H1 (cell line): ENCODE results near the gene HDAC11. TPM values are rescaled to one million over a fixed set of nuclear protein-coding genes. Genes with fewer than 3 reads are reported as not detected.

Experiments used
- CTCF ChIA-PET: fragments of 300-600 bp; sonication (Branson Sonifier 250); formaldehyde crosslinking; loops from one replicate; lab custom pipeline; 2021; ENCODE audit not compliant: partially characterized antibody; lab: Charles Lee
- POLR2A ChIA-PET: fragments of 300-600 bp; sonication (Branson Sonifier 250); formaldehyde crosslinking; loops from one replicate; lab custom pipeline; 2021; ENCODE audit warnings: inconsistent platforms; ENCODE audit not compliant: partially characterized antibody; lab: Charles Lee
- DNase-seq, 2 experiments: peaks; one replicate each; pipeline versions ENCODE4 v3.0.0 to v3.0.0-alpha.2; 2010 to 2022; ENCODE audit warnings: low spot score in 2 of 2, low read depth in 1 of 2, mixed read lengths in 1 of 2
- FAIRE-seq: peaks from 2 replicates; lab custom pipeline; 2011; peaks lifted over from hg19 to GRCh38; lab: Jason Lieb, UNC
- H2AFZ ChIP-seq: 2 replicates; pipeline ENCODE4 v1.8.1; 2012; ENCODE audit warnings: low read length, inconsistent platforms
- H2AK5ac ChIP-seq: 2 replicates; pipeline ENCODE4 v1.6.1; 2013; ENCODE audit warnings: low read depth, low read length
- H2BK120ac ChIP-seq: replicated peaks from 2 replicates; pipeline ENCODE3; 2013; ENCODE audit warnings: low read depth, low read length, inconsistent platforms
- H2BK12ac ChIP-seq: 2 replicates; pipeline ENCODE4 v1.6.1; 2013; ENCODE audit warnings: low read depth, low read length
- H2BK15ac ChIP-seq: 2 replicates; pipeline ENCODE4 v1.6.1; 2013; ENCODE audit warnings: low read length
- H2BK20ac ChIP-seq: 2 replicates; pipeline ENCODE4 v1.6.1; 2013; ENCODE audit warnings: low read length
- H2BK5ac ChIP-seq: 2 replicates; pipeline ENCODE4 v1.6.1; 2013; ENCODE audit warnings: low read depth, low read length
- H3K14ac ChIP-seq: 2 replicates; pipeline ENCODE4 v1.6.1; 2013; ENCODE audit warnings: inconsistent platforms; ENCODE audit not compliant: insufficient read length
- H3K18ac ChIP-seq: 2 replicates; pipeline ENCODE4 v1.6.1; 2013; ENCODE audit warnings: low read length; ENCODE audit errors: extremely low read depth
- H3K23ac ChIP-seq: 2 replicates; pipeline ENCODE4 v1.6.1; 2013; ENCODE audit warnings: inconsistent platforms; ENCODE audit not compliant: insufficient read length
- H3K23me2 ChIP-seq: 2 replicates; pipeline ENCODE4 v1.6.1; 2013; ENCODE audit warnings: low read depth, low read length
- H3K27ac ChIP-seq: 2 replicates; pipeline ENCODE4 v1.6.1; 2011; ENCODE audit warnings: low read depth, low read length, inconsistent platforms
- H3K27me3 ChIP-seq, 4 experiments: replicated peaks in 1 of 4; 1 replicate in 1 of 4; 2 replicates in 3 of 4; pipeline versions ENCODE4 v1.6.1 to v1.8.1; 2011 to 2013; ENCODE audit warnings: low read length in 3 of 4, mild to moderate bottlenecking in 3 of 4, inconsistent platforms in 2 of 4, mixed read lengths in 2 of 4, moderate library complexity in 1 of 4; ENCODE audit not compliant: control insufficient read depth in 3 of 4, insufficient read depth in 3 of 4; ENCODE audit errors: extremely low read depth in 1 of 4
- H3K36me3 ChIP-seq, 4 experiments: 2 replicates each; pipeline versions ENCODE4 v1.6.1 to v1.8.1; 2011 to 2013; ENCODE audit warnings: mild to moderate bottlenecking in 4 of 4, low read length in 3 of 4, moderate library complexity in 2 of 4, control low read depth in 1 of 4, inconsistent platforms in 1 of 4; ENCODE audit not compliant: insufficient read depth in 4 of 4, control insufficient read depth in 2 of 4
- H3K4ac ChIP-seq: replicated peaks from 2 replicates; pipeline ENCODE3; 2013; ENCODE audit warnings: low read length, low read depth, mixed read lengths, inconsistent platforms; ENCODE audit not compliant: insufficient read length
- H3K4me1 ChIP-seq, 4 experiments: replicated peaks in 1 of 4; 1 replicate in 1 of 4; 2 replicates in 3 of 4; pipeline versions ENCODE4 v1.6.1 to v1.8.1; 2011 to 2013; ENCODE audit warnings: low read length in 3 of 4, inconsistent platforms in 2 of 4, mixed read lengths in 1 of 4; ENCODE audit not compliant: insufficient read depth in 4 of 4, control insufficient read depth in 3 of 4
- H3K4me2 ChIP-seq, 2 experiments: 2 replicates each; pipeline versions ENCODE4 v1.6.1 to v1.8.1; 2011 to 2013; ENCODE audit warnings: low read depth in 2 of 2, low read length in 2 of 2, control low read depth in 1 of 2, inconsistent platforms in 1 of 2, mild to moderate bottlenecking in 1 of 2; ENCODE audit not compliant: insufficient read depth in 1 of 2
- H3K4me3 ChIP-seq, 4 experiments: fragments of 200-600, 300-600 bp in 1 of 4; sonication (generic), shearing (Covaris generic), sonication (Bioruptor Twin) in 1 of 4; 2 replicates each; pipeline versions ENCODE4 v1.5.1 to v1.8.1; 2011 to 2016; ENCODE audit warnings: low read length in 4 of 4, low read depth in 3 of 4, control low read depth in 2 of 4, inconsistent platforms in 2 of 4, mild to moderate bottlenecking in 2 of 4, mixed read lengths in 1 of 4, moderate library complexity in 1 of 4; ENCODE audit not compliant: insufficient read depth in 2 of 4; ENCODE audit errors: extremely low read depth in 1 of 4
- H3K56ac ChIP-seq: replicated peaks from 2 replicates; pipeline ENCODE3; 2013; ENCODE audit warnings: low read depth, mild to moderate bottlenecking, mixed read lengths, low read length, inconsistent platforms; ENCODE audit not compliant: insufficient read length
- H3K79me1 ChIP-seq: 2 replicates; pipeline ENCODE4 v1.6.1; 2013; ENCODE audit warnings: low read depth, low read length, control low read depth
- H3K79me2 ChIP-seq, 2 experiments: 2 replicates each; pipeline versions ENCODE4 v1.6.1 to v1.8.1; 2012 to 2013; ENCODE audit warnings: low read length in 2 of 2, mild to moderate bottlenecking in 2 of 2, inconsistent platforms in 1 of 2; ENCODE audit not compliant: insufficient read depth in 2 of 2, control insufficient read depth in 1 of 2
- H3K9ac ChIP-seq, 4 experiments: replicated peaks in 1 of 4; 1 replicate in 1 of 4; 2 replicates in 3 of 4; pipeline versions ENCODE4 v1.6.1 to v1.8.1; 2011 to 2013; ENCODE audit warnings: low read depth in 3 of 4, low read length in 3 of 4, control low read depth in 2 of 4, mild to moderate bottlenecking in 2 of 4, moderate library complexity in 2 of 4, inconsistent platforms in 1 of 4; ENCODE audit errors: extremely low read depth in 1 of 4
- H3K9me3 ChIP-seq, 2 experiments: 2 replicates each; pipeline versions ENCODE4 v1.6.1 to v1.8.1; 2012 to 2013; ENCODE audit warnings: mild to moderate bottlenecking in 2 of 2, moderate library complexity in 2 of 2, control low read depth in 1 of 2, inconsistent platforms in 1 of 2, low read depth in 1 of 2, low read length in 1 of 2, mixed read lengths in 1 of 2; ENCODE audit not compliant: insufficient read depth in 2 of 2
- H4K20me1 ChIP-seq, 2 experiments: replicated peaks in 1 of 2; 2 replicates each; pipeline versions ENCODE3 to v1.8.1; 2011 to 2013; ENCODE audit warnings: inconsistent platforms in 2 of 2, low read length in 2 of 2, mild to moderate bottlenecking in 1 of 2; ENCODE audit not compliant: insufficient read depth in 2 of 2, control insufficient read depth in 1 of 2
- H4K5ac ChIP-seq: 2 replicates; pipeline ENCODE4 v1.6.1; 2013; ENCODE audit warnings: low read length, low read depth, mixed read lengths, inconsistent platforms; ENCODE audit not compliant: insufficient read length
- H4K8ac ChIP-seq: 2 replicates; pipeline ENCODE4 v1.8.0; 2013; ENCODE audit warnings: mild to moderate bottlenecking, moderate library complexity, low read length, inconsistent platforms; ENCODE audit not compliant: insufficient read depth; ENCODE audit errors: extremely low read depth
- H4K91ac ChIP-seq: replicated peaks from 2 replicates; pipeline ENCODE3; 2013; ENCODE audit warnings: low read length, mixed read lengths, inconsistent platforms; ENCODE audit not compliant: insufficient read length
- CBX5 ChIP-seq: fragments of 300-800, 300-1000 bp; sonication (generic); IDR thresholded peaks from 2 replicates; pipeline ENCODE4 v1.7.1; 2016; ENCODE audit warnings: antibody characterized with exemption, low read length, low read depth
- CHD2 ChIP-seq: IDR thresholded peaks from 2 replicates; pipeline ENCODE4 v1.6.1; 2012; ENCODE audit warnings: low read length, improper control_type of control experiment
- CREB1 ChIP-seq: IDR thresholded peaks from 2 replicates; pipeline ENCODE4 v1.6.1; 2012; ENCODE audit warnings: inconsistent platforms
- EP300 ChIP-seq, 2 experiments: IDR thresholded peaks; 1 replicate in 1 of 2; 2 replicates in 1 of 2; pipeline ENCODE4 v1.6.1; 2011 to 2012; ENCODE audit warnings: low read depth in 2 of 2, low read length in 2 of 2, mild to moderate bottlenecking in 2 of 2, borderline replicate concordance in 1 of 2, inconsistent platforms in 1 of 2, moderate library complexity in 1 of 2
- GTF2F1 ChIP-seq: IDR thresholded peaks from 2 replicates; pipeline ENCODE4 v1.6.1; 2012; ENCODE audit warnings: low read depth, low read length, improper control_type of control experiment, borderline replicate concordance
- KDM5A ChIP-seq: fragments of 200-600 bp; IDR thresholded peaks from 2 replicates; pipeline ENCODE4 v1.7.1; 2012; ENCODE audit warnings: mild to moderate bottlenecking, low read length, inconsistent platforms, mixed read lengths
- MAFK ChIP-seq: IDR thresholded peaks from 2 replicates; pipeline ENCODE4 v1.6.1; 2012; ENCODE audit warnings: low read depth, mild to moderate bottlenecking, improper control_type of control experiment, low read length
- RNF2 ChIP-seq: fragments of 200-900, 300-1000 bp; sonication (generic); IDR thresholded peaks from 2 replicates; pipeline ENCODE4 v1.7.1; 2016; ENCODE audit warnings: borderline replicate concordance, low read depth, mild to moderate bottlenecking, antibody characterized with exemption, low read length; ENCODE audit not compliant: poor library complexity, severe bottlenecking; ENCODE audit errors: missing control alignments
- RXRA ChIP-seq: IDR thresholded peaks from 2 replicates; pipeline ENCODE4 v1.6.1; 2011; ENCODE audit warnings: low read depth, mild to moderate bottlenecking, low read length, moderate library complexity; ENCODE audit not compliant: insufficient read depth
- SIRT6 ChIP-seq: IDR thresholded peaks from one replicate; pipeline ENCODE4 v1.7.1; 2012; ENCODE audit warnings: low read length, inconsistent platforms
- SIX5 ChIP-seq: IDR thresholded peaks from 2 replicates; pipeline ENCODE4 v1.6.1; 2011; ENCODE audit warnings: mild to moderate bottlenecking, low read depth, low read length
- SP2 ChIP-seq: IDR thresholded peaks from 2 replicates; pipeline ENCODE4 v1.6.1; 2012; ENCODE audit warnings: mild to moderate bottlenecking, low read length, inconsistent platforms
- TAF7 ChIP-seq: optimal IDR thresholded peaks from 2 replicates; pipeline ENCODE3; 2011; ENCODE audit warnings: low read depth, mild to moderate bottlenecking, inconsistent platforms, low read length, moderate library complexity, borderline replicate concordance
- WGBS, 2 experiments: shearing (Covaris generic) in 1 of 2; methylation state at CpG; one replicate each; pipeline versions ENCODE4 v1.1.6 to v1.1.7; 2013 to 2015; ENCODE audit warnings: low lambda C conversion rate in 2 of 2, mixed read lengths in 2 of 2, inconsistent platforms in 1 of 2, low coverage in 1 of 2, missing lambda C conversion rate in 1 of 2; ENCODE audit not compliant: insufficient replicate concordance in 2 of 2, insufficient coverage in 1 of 2, insufficient read length in 1 of 2; ENCODE audit errors: extremely low coverage in 1 of 2, missing lambda C conversion rate in 1 of 2; 5-methylcytosine and 5-hydroxymethylcytosine counted together
- polyA plus RNA-seq, 7 experiments: library from polyadenylated mRNA; depleted of rRNA in 3 of 7; stranded (reverse) in 5 of 7; unstranded in 2 of 7; fragments of >200 nt in 5 of 7; fragments of 200-250 nt in 2 of 7; gene quantifications; 1 replicate in 5 of 7; 2 replicates in 1 of 7; 4 replicates in 1 of 7; pipeline versions ENCODE4 v1.2.1 to v1.2.3, GENCODE V29; 2011 to 2013; ENCODE audit warnings: missing spikeins in 2 of 7, mixed read lengths in 2 of 7
- total RNA-seq: library from RNA; stranded (reverse); fragmentation: NEBNext Ultra II Directional; extraction: Animal tissue kit (Norgen Biotek cat#: 25700); gene quantifications from 2 replicates; pipeline ENCODE4 v1.2.1, GENCODE V29; 2021

The HDAC11 gene
- total and polyA plus RNA-seq, 2 of the 8 experiments (the other 6 are each of a cell fraction or from before 2014, with no cell fraction given), result 6.8 to 7.4 TPM

- no peak overlapping the region for H3K27ac ChIP-seq
- FAIRE-seq (no peak), DNase-seq (no peak)
- H4K91ac ChIP-seq, result no peak overlapping the region
- no peak overlapping the region for H2BK12ac ChIP-seq
- no peak overlapping the region for H4K8ac ChIP-seq
- H3K27me3 ChIP-seq, result no peaks in the 10 kb centered on the region
- no peak overlapping the region for H3K4ac ChIP-seq
- H2AFZ ChIP-seq, result no peak overlapping the region
- no peak overlapping the region for H2BK120ac ChIP-seq
- H2BK20ac ChIP-seq, result no peak overlapping the region
- no peaks in the 10 kb centered on the region for H3K23me2 ChIP-seq
- no peak overlapping the region for H2BK5ac ChIP-seq
- no peak overlapping the region for H3K23ac ChIP-seq
- no peak overlapping the region for H3K4me2 ChIP-seq
- no peak overlapping the region for H3K18ac ChIP-seq
- H4K20me1 ChIP-seq, result peaks cover 0 to 3% of the 10 kb centered on the region in 2 experiments
- no peak overlapping the region for H3K9ac ChIP-seq
- ChIA-PET POLR2A (no interaction called here), CTCF (interaction anchor here (15.3 to 26.8 kb wide), 2 partner anchors 28 to 148 kb away, joined by 772 to 856 read pairs; partner anchors contain the start of gene FBLN2)
- H3K56ac ChIP-seq, result no peak overlapping the region
- H4K5ac ChIP-seq, result no peak overlapping the region
- H3K79me2 ChIP-seq, result no peaks in the 10 kb centered on the region
- no peak overlapping the region for H3K14ac ChIP-seq
- H2BK15ac ChIP-seq, result no peak overlapping the region
- no peaks in the 10 kb centered on the region for H3K36me3 ChIP-seq
- no peak overlapping the region for H3K4me3 ChIP-seq
- no peaks in the 10 kb centered on the region for H3K9me3 ChIP-seq
- 0 out of 7 replicates have a peak, but pooled peaks cover 0 to 1% (median under 1%) of the 10 kb centered on the region in 4 experiments for H3K4me1 ChIP-seq
- no peaks in the 10 kb centered on the region for H3K79me1 ChIP-seq
- H2AK5ac ChIP-seq, result no peak overlapping the region
- WGBS, 2 experiments, result 87% methylated on average over 17 of the region's 18 CpGs; no CpG with 5 or more reads in 1 of the 2 experiments
- no peak for TF ChIP-seq CHD2
- TF ChIP-seq GTF2F1, result no peak
- no peak for TF ChIP-seq RXRA
- TF ChIP-seq MAFK, result no peak
- TF ChIP-seq SP2, result no peak
- no peak for TF ChIP-seq RNF2
- TF ChIP-seq SIX5, result no peak
- no peak for TF ChIP-seq KDM5A
- no peak for TF ChIP-seq EP300 (IDR thresholded peaks at IDR 0.05; ENCODE audit: borderline replicate concordance in 1 of 2, low read depth in 2 of 2, low read length in 2 of 2)
- no peak for TF ChIP-seq CREB1
- no peak for TF ChIP-seq CBX5
- TF ChIP-seq TAF7, result no peak
- no peak for TF ChIP-seq SIRT6
Measured at GRCh38 chr3:13501958-13502790, 22.1 kb downstream of the HDAC11 start.
